K562 (cell line): Measurements from ENCODE around the gene PAFAH1B2. TPM values are rescaled to one million over a fixed set of nuclear protein-coding genes. Genes with fewer than 3 reads are reported as not detected.

Experiments
- CEBPZ ChIP-seq: fragments of 150-350 bp; IDR thresholded peaks from 2 replicates; pipeline ENCODE4 v1.6.1; 2014; ENCODE audit warnings: low read depth, mild to moderate bottlenecking, low read length, borderline replicate concordance
- CREB3L1 ChIP-seq: fragments of 450-650 bp; IDR thresholded peaks from 2 replicates; pipeline ENCODE4 v1.6.1; 2014; ENCODE audit warnings: low read depth, mild to moderate bottlenecking, moderate library complexity, borderline replicate concordance
- FOSL1 ChIP-seq: fragments of 200-800 bp; sonication (Bioruptor generic); conservative IDR thresholded peaks from 2 replicates; pipeline ENCODE4 v1.6.1; 2016; ENCODE audit warnings: missing genetic modification characterization, missing compliant biosample characterization
- PCBP1 ChIP-seq: fragments of 200-400 bp; formaldehyde crosslinking; IDR thresholded peaks from 2 replicates; pipeline ENCODE4 v1.6.1; 2018; ENCODE audit warnings: mild to moderate bottlenecking, low read depth, low read length; ENCODE audit not compliant: poor library complexity, severe bottlenecking
- SAP30 ChIP-seq: fragments of 200-600 bp; sonication (generic); IDR thresholded peaks from 2 replicates; pipeline ENCODE4 v1.6.1; 2012; ENCODE audit warnings: borderline replicate concordance, low read depth, mild to moderate bottlenecking, moderate library complexity, low read length, control low read depth, inconsistent platforms; ENCODE audit not compliant: insufficient read depth, poor library complexity, severe bottlenecking
- UBTF ChIP-seq, 2 experiments: IDR thresholded peaks; 2 replicates each; pipeline ENCODE4 v1.6.1; 2012; ENCODE audit warnings: improper control_type of control experiment in 2 of 2, low read depth in 2 of 2, low read length in 2 of 2, borderline replicate concordance in 1 of 2
- polyA plus RNA-seq, 8 experiments: library from polyadenylated mRNA; depleted of rRNA in 4 of 8; stranded (reverse) in 5 of 8; unstranded in 3 of 8; fragments of >200 nt; fragmentation: Nextera tagmentation in 2 of 8; fragmentation: Illumina TruSeq in 1 of 8; extraction: Ambion mirVana in 2 of 8; extraction: Trizol in 1 of 8; gene quantifications; 2 replicates each; pipeline versions ENCODE4 v1.2.1 to v1.2.3, GENCODE V29; 2011 to 2014; ENCODE audit warnings: inconsistent platforms in 1 of 8, missing spikeins in 1 of 8
- total RNA-seq, 7 experiments: library from RNA; depleted of rRNA in 6 of 7; stranded (reverse); fragments of >200 nt in 6 of 7; fragmentation: Illumina TruSeq in 2 of 7; extraction: Trizol in 2 of 7; gene quantifications; 2 replicates each; pipeline versions ENCODE4 v1.2.1 to v1.2.3, GENCODE V29; 2011 to 2021; ENCODE audit warnings: low replicate concordance in 1 of 7
- TF ChIP-seq, protein P1 (sequence below): fragments of 250-450 bp; sonication (Bioruptor Pico); IDR thresholded peaks from 2 replicates; pipeline ENCODE4 v1.8.0; 2021; ENCODE audit warnings: mild to moderate bottlenecking, moderate library complexity
- TF ChIP-seq, protein P2 (sequence below): fragments of 450-650 bp; formaldehyde crosslinking; IDR thresholded peaks from 2 replicates; pipeline ENCODE4 v1.4.0; 2020; ENCODE audit warnings: mild to moderate bottlenecking, moderate library complexity
- TF ChIP-seq, protein P3 (sequence below): sonication (generic); formaldehyde crosslinking; IDR thresholded peaks from 2 replicates; pipeline ENCODE4 v1.8.1; 2023; ENCODE audit warnings: mild to moderate bottlenecking, missing genetic modification reagents

Gene PAFAH1B2
- total and polyA plus RNA-seq, 9 of the 15 experiments (the other 6 are each of a cell fraction or from before 2014, with no cell fraction given) = 27.8 to 94.7 (median 64.9) TPM

GRCh38 chr11:117098269-117099232, 45.5 kb upstream of the PAFAH1B2 start, which contains the start of gene SIK3 (continued):
- TF ChIP-seq, protein P1, sequence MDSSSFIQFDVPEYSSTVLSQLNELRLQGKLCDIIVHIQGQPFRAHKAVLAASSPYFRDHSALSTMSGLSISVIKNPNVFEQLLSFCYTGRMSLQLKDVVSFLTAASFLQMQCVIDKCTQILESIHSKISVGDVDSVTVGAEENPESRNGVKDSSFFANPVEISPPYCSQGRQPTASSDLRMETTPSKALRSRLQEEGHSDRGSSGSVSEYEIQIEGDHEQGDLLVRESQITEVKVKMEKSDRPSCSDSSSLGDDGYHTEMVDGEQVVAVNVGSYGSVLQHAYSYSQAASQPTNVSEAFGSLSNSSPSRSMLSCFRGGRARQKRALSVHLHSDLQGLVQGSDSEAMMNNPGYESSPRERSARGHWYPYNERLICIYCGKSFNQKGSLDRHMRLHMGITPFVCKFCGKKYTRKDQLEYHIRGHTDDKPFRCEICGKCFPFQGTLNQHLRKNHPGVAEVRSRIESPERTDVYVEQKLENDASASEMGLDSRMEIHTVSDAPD (CRISPR knock-in tag) = no peak
- TF ChIP-seq UBTF (IDR thresholded peaks at IDR 0.05; ENCODE audit: borderline replicate concordance in 1 of 2, low read depth in 2 of 2, low read length in 2 of 2) = 0 out of 4 replicates have a peak, but pooled peaks of 1 of the 2 experiments have one; percentile 0
- TF ChIP-seq SAP30 = no peak
- TF ChIP-seq FOSL1 (tag) = peak; percentile 69
- TF ChIP-seq CREB3L1 = 0 out of 2 replicates have a peak, but pooled peaks have one; percentile 20
- TF ChIP-seq CEBPZ = no peak
- peak; percentile 78 for TF ChIP-seq PCBP1
- TF ChIP-seq, protein P2, sequence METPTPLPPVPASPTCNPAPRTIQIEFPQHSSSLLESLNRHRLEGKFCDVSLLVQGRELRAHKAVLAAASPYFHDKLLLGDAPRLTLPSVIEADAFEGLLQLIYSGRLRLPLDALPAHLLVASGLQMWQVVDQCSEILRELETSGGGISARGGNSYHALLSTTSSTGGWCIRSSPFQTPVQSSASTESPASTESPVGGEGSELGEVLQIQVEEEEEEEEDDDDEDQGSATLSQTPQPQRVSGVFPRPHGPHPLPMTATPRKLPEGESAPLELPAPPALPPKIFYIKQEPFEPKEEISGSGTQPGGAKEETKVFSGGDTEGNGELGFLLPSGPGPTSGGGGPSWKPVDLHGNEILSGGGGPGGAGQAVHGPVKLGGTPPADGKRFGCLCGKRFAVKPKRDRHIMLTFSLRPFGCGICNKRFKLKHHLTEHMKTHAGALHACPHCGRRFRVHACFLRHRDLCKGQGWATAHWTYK (CRISPR knock-in tag) = peak; percentile 66
- TF ChIP-seq, protein P3, sequence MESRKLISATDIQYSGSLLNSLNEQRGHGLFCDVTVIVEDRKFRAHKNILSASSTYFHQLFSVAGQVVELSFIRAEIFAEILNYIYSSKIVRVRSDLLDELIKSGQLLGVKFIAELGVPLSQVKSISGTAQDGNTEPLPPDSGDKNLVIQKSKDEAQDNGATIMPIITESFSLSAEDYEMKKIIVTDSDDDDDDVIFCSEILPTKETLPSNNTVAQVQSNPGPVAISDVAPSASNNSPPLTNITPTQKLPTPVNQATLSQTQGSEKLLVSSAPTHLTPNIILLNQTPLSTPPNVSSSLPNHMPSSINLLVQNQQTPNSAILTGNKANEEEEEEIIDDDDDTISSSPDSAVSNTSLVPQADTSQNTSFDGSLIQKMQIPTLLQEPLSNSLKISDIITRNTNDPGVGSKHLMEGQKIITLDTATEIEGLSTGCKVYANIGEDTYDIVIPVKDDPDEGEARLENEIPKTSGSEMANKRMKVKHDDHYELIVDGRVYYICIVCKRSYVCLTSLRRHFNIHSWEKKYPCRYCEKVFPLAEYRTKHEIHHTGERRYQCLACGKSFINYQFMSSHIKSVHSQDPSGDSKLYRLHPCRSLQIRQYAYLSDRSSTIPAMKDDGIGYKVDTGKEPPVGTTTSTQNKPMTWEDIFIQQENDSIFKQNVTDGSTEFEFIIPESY = peak; percentile 35; the same call in 1 of the 2 replicates
